A549 (cell line): ENCODE measurements around the gene CYP4V2. TPM values are rescaled to one million over a fixed set of nuclear protein-coding genes. Genes with fewer than 3 reads are reported as not detected.
"Not testable (repeated sequence)": the region's sequence is repeated elsewhere in the genome, so short reads cannot be mapped to it uniquely, and the experiment has no call there.

Experiments used
- ATAC-seq, 2 experiments: fragments of 200-7000 bp in 1 of 2; fragments of >200 bp in 1 of 2; cut with Nextera tagmentation in 1 of 2; cut with Tn5 transposase in 1 of 2; 3 replicates each; pipeline versions ENCODE4 v1.8.0 to v1.9.1; 2018 to 2020; ENCODE audit warnings: mild to moderate bottlenecking in 1 of 2, moderate library complexity in 1 of 2
- CTCF ChIA-PET: fragments of 300-600 bp; sonication (Branson Sonifier 250); formaldehyde crosslinking; extraction: SDS; loops from one replicate; lab custom pipeline; 2021; ENCODE audit warnings: antibody characterized with exemption, inconsistent platforms; lab: Yijun Ruan, JAX
- POLR2A ChIA-PET: fragments of 350-600 bp; formaldehyde crosslinking; extraction: SDS; loops from one replicate; lab custom pipeline; 2021; ENCODE audit warnings: antibody characterized with exemption, inconsistent platforms; lab: Yijun Ruan, JAX
- DNase-seq, 2 experiments: peaks; one replicate each; pipeline versions ENCODE4 v3.0.0 to v3.0.0-alpha.2; 2011 to 2016; ENCODE audit warnings: low read depth in 1 of 2, low spot score in 1 of 2
- FAIRE-seq: peaks from 2 replicates; lab custom pipeline; 2011; peaks lifted over from hg19 to GRCh38; lab: Jason Lieb, UNC
- H3K27ac ChIP-seq, 2 experiments: fragments of >200 bp; sonication (Bioruptor Twin); formaldehyde crosslinking; 3 replicates each; pipeline ENCODE4 v1.5.1; 2016 to 2017
- H3K4me1 ChIP-seq: fragments of >200 bp; sonication (Bioruptor Twin); formaldehyde crosslinking; 3 replicates; pipeline ENCODE4 v1.6.1; 2016
- H3K4me2 ChIP-seq: fragments of >200 bp; sonication (Bioruptor Twin); formaldehyde crosslinking; 3 replicates; pipeline ENCODE4 v1.6.1; 2016
- H3K4me3 ChIP-seq: fragments of >200 bp; sonication (Bioruptor Twin); formaldehyde crosslinking; 3 replicates; pipeline ENCODE4 v1.5.1; 2016
- H3K9me3 ChIP-seq: fragments of >200 bp; sonication (Bioruptor Twin); formaldehyde crosslinking; 3 replicates; pipeline ENCODE4 v1.6.1; 2016
- CBX8 ChIP-seq: fragments of 200-600 bp; sonication (generic); IDR thresholded peaks from 2 replicates; pipeline ENCODE4 v1.6.1; 2016
- EHMT2 ChIP-seq: fragments of 200-600 bp; sonication (generic); IDR thresholded peaks from 2 replicates; pipeline ENCODE4 v1.6.1; 2016; ENCODE audit warnings: antibody characterized with exemption, low read depth, mild to moderate bottlenecking, moderate library complexity
- FOSB ChIP-seq: fragments of 250-450 bp; sonication (Bioruptor Pico); IDR thresholded peaks from 2 replicates; pipeline ENCODE4 v1.5.0; 2020; ENCODE audit warnings: mild to moderate bottlenecking, moderate library complexity
- FOSL2 ChIP-seq, 2 experiments: fragments of 450-650 bp in 1 of 2; fragments of >200 bp in 1 of 2; sonication (Bioruptor Twin) in 1 of 2; formaldehyde crosslinking; IDR thresholded peaks; 2 replicates each; pipeline versions ENCODE4 v1.5.0 to v1.6.1; 2016 to 2020; ENCODE audit warnings: mild to moderate bottlenecking in 1 of 2, moderate library complexity in 1 of 2
- FOXS1 ChIP-seq: fragments of 250-450 bp; sonication (Bioruptor Pico); IDR thresholded peaks from 2 replicates; pipeline ENCODE4 v1.5.0; 2020; ENCODE audit warnings: mild to moderate bottlenecking, moderate library complexity
- GATA3 ChIP-seq: IDR thresholded peaks from 2 replicates; pipeline ENCODE4 v1.6.1; 2012; ENCODE audit warnings: borderline replicate concordance
- HMGXB4 ChIP-seq: fragments of 250-450 bp; sonication (Bioruptor Pico); IDR thresholded peaks from 2 replicates; pipeline ENCODE4 v1.5.0; 2021; ENCODE audit warnings: mild to moderate bottlenecking, moderate library complexity, borderline replicate concordance
- HOXA7 ChIP-seq: fragments of 250-450 bp; sonication (Bioruptor Pico); IDR thresholded peaks from 2 replicates; pipeline ENCODE4 v1.5.0; 2020; ENCODE audit warnings: mild to moderate bottlenecking, moderate library complexity
- HOXB13 ChIP-seq: fragments of 250-450 bp; sonication (Bioruptor Pico); IDR thresholded peaks from 2 replicates; pipeline ENCODE4 v1.5.0; 2020; ENCODE audit warnings: low read depth, mild to moderate bottlenecking, moderate library complexity
- JUN ChIP-seq, 2 experiments: fragments of >200 bp; sonication (Bioruptor Twin); formaldehyde crosslinking; IDR thresholded peaks; 2 replicates in 1 of 2; 3 replicates in 1 of 2; pipeline ENCODE4 v1.6.1; 2016 to 2017
- KDM1A ChIP-seq: fragments of 200-600 bp; sonication (generic); IDR thresholded peaks from 2 replicates; pipeline ENCODE4 v1.6.1; 2016; ENCODE audit warnings: low read depth, mild to moderate bottlenecking
- MAX ChIP-seq: IDR thresholded peaks from 2 replicates; pipeline ENCODE4 v1.6.1; 2012
- MAZ ChIP-seq: fragments of 150-350 bp; IDR thresholded peaks from 2 replicates; pipeline ENCODE4 v1.6.1; 2014; ENCODE audit warnings: antibody characterized with exemption, low read depth, low read length, borderline replicate concordance
- MYC ChIP-seq: IDR thresholded peaks from 2 replicates; pipeline ENCODE4 v1.6.1; 2012; ENCODE audit warnings: mild to moderate bottlenecking, inconsistent platforms, low read length, improper control_type of control experiment, borderline replicate concordance
- NPAS2 ChIP-seq: fragments of 250-450 bp; sonication (Bioruptor Pico); IDR thresholded peaks from 2 replicates; pipeline ENCODE4 v1.8.0; 2022; ENCODE audit warnings: mild to moderate bottlenecking, moderate library complexity, borderline replicate concordance
- POLR2A ChIP-seq: IDR thresholded peaks from 2 replicates; pipeline ENCODE4 v1.6.1; 2012; ENCODE audit warnings: mild to moderate bottlenecking, low read length
- RCOR1 ChIP-seq: fragments of 150-350 bp; IDR thresholded peaks from 2 replicates; pipeline ENCODE4 v1.6.1; 2014; ENCODE audit warnings: antibody characterized with exemption, low read length, low read depth
- REST ChIP-seq: fragments of 200-600 bp; sonication (generic); IDR thresholded peaks from 2 replicates; pipeline ENCODE4 v1.6.1; 2016; ENCODE audit warnings: antibody characterized with exemption, mild to moderate bottlenecking, moderate library complexity
- RFX5 ChIP-seq: fragments of 450-650 bp; IDR thresholded peaks from 2 replicates; pipeline ENCODE4 v1.7.1; 2014; ENCODE audit warnings: antibody characterized with exemption, mild to moderate bottlenecking, moderate library complexity
- SMC3 ChIP-seq: fragments of >200 bp; sonication (Bioruptor Twin); formaldehyde crosslinking; IDR thresholded peaks from 3 replicates; pipeline ENCODE4 v1.6.1; 2018; ENCODE audit warnings: inconsistent platforms
- SREBF2 ChIP-seq: fragments of 450-650 bp; IDR thresholded peaks from 2 replicates; pipeline ENCODE4 v1.6.1; 2014; ENCODE audit warnings: mild to moderate bottlenecking, moderate library complexity
- TFCP2L1 ChIP-seq: fragments of 250-450 bp; sonication (Bioruptor Pico); IDR thresholded peaks from 2 replicates; pipeline ENCODE4 v1.5.0; 2021; ENCODE audit warnings: mild to moderate bottlenecking
- USF2 ChIP-seq: fragments of 450-650 bp; IDR thresholded peaks from 2 replicates; pipeline ENCODE4 v1.6.1; 2014; ENCODE audit warnings: antibody characterized with exemption
- WGBS: methylation state at CpG from one replicate; pipeline ENCODE4 v1.1.6; 2017; ENCODE audit errors: missing lambda C conversion rate; 5-methylcytosine and 5-hydroxymethylcytosine counted together
- polyA plus RNA-seq, 4 experiments: library from polyadenylated mRNA; depleted of rRNA in 3 of 4; stranded (reverse); fragments of >200 nt; fragmentation: RNase III in 1 of 4; extraction: RNeasy Plus Mini Kit Qiagen cat#74134 plus additional on column Dnase treatment in 1 of 4; gene quantifications; 2 replicates in 3 of 4; 3 replicates in 1 of 4; pipeline ENCODE4 v1.2.3, GENCODE V29; 2011 to 2017

The CYP4V2 gene
- polyA plus RNA-seq, 2 of the 4 experiments (the other 2 are of a cell fraction) = 3.0 to 5.0 TPM

GRCh38 chr4:186242031-186242430 lies 50.7 kb downstream of the CYP4V2 start:
- 61% methylated on average over 10 of the region's 10 CpGs for WGBS
- H3K4me1 ChIP-seq, FAIRE-seq, DNase-seq, H3K27ac ChIP-seq, CTCF ChIA-PET, H3K4me2 ChIP-seq, ATAC-seq, POLR2A ChIA-PET, H3K4me3 ChIP-seq, H3K9me3 ChIP-seq: not testable (repeated sequence)

- POLR2A ChIA-PET = no interaction called here
- Histone ChIP-seq H3K4me3 (no peak overlapping the region), H3K4me1 (no peaks in the 10 kb centered on the region)
- FAIRE-seq (no peak), ATAC-seq (no peak)
- CTCF ChIA-PET = no interaction called here
- no peak for TF ChIP-seq FOSB (CRISPR knock-in tag)
- no peak for TF ChIP-seq HMGXB4
- no peak for TF ChIP-seq NPAS2 (CRISPR knock-in tag)
- TF ChIP-seq FOXS1 (CRISPR knock-in tag) = no peak
- TF ChIP-seq GATA3 = no peak
- no peak for TF ChIP-seq MYC
- no peak for TF ChIP-seq HOXB13 (CRISPR knock-in tag)
- no peak for TF ChIP-seq RCOR1
- no peak for TF ChIP-seq KDM1A
- TF ChIP-seq USF2 = no peak
- TF ChIP-seq SMC3 = no peak
- TF ChIP-seq, all 56 proteins: peak for 0
- 78% methylated on average over 2 of the region's 2 CpGs for WGBS
- Histone ChIP-seq H3K4me2 (no peak overlapping the region), H3K9me3 (no peaks in the 10 kb centered on the region), H3K27ac (no peak overlapping the region)
- DNase-seq = no peak
Observed at GRCh38 chr4:186243331-186243730, 52.0 kb downstream of the CYP4V2 start.

- no peak for DNase-seq
- H3K4me3 ChIP-seq = no peak overlapping the region
- H3K4me2 ChIP-seq = no peak overlapping the region
- TF ChIP-seq POLR2A (no peak), TFCP2L1 (CRISPR knock-in tag) (no peak), RCOR1 (no peak), REST (no peak), JUN (IDR thresholded peaks at IDR 0.05) (no peak), FOXS1 (CRISPR knock-in tag) (no peak), EHMT2 (no peak), FOSL2 (IDR thresholded peaks at IDR 0.05) (no peak), FOSL2 (CRISPR knock-in tag; IDR thresholded peaks at IDR 0.05) (no peak), RFX5 (no peak), GATA3 (no peak), HOXA7 (CRISPR knock-in tag) (no peak), SREBF2 (no peak), CBX8 (no peak), MAZ (no peak), MAX (no peak)
- 28% methylated on average over 5 of the region's 5 CpGs for WGBS
- H3K27ac ChIP-seq = no peak overlapping the region
- FAIRE-seq = no peak
- CTCF ChIA-PET = no interaction called here
- POLR2A ChIA-PET = no interaction called here
- H3K4me1 ChIP-seq = no peaks in the 10 kb centered on the region
- no peaks in the 10 kb centered on the region for H3K9me3 ChIP-seq
- ATAC-seq = no peak
Observed at GRCh38 chr4:186244835-186245234, 53.5 kb downstream of the CYP4V2 start.

- ATAC-seq, DNase-seq, POLR2A ChIA-PET, FAIRE-seq, H3K27ac ChIP-seq, CTCF ChIA-PET, H3K9me3 ChIP-seq, H3K4me3 ChIP-seq, H3K4me1 ChIP-seq, H3K4me2 ChIP-seq: not testable (repeated sequence)
- 65% methylated on average over 9 of the region's 9 CpGs for WGBS
Observed at GRCh38 chr4:186247062-186247752, 55.8 kb downstream of the CYP4V2 start.
